Nephron (organoid): ENCODE results near the gene ARHGEF28.

Source experiments
- H3K27ac Mint-ChIP-seq, 3 experiments: 2 replicates each; pipeline ENCODE4 v1.8.0; 2020; ENCODE audit warnings: mixed read lengths in 3 of 3, mild to moderate bottlenecking in 2 of 3, moderate library complexity in 1 of 3
- H3K27me3 Mint-ChIP-seq: 2 replicates; pipeline ENCODE4 v1.8.0; 2021; ENCODE audit warnings: low read depth, mild to moderate bottlenecking, moderate library complexity, mixed read lengths
- H3K36me3 Mint-ChIP-seq: 2 replicates; pipeline ENCODE4 v1.8.0; 2020; ENCODE audit warnings: low read depth, mixed read lengths
- H3K4me1 Mint-ChIP-seq: 2 replicates; pipeline ENCODE4 v1.8.0; 2020; ENCODE audit warnings: mixed read lengths
- H3K4me3 Mint-ChIP-seq, 3 experiments: 2 replicates each; pipeline ENCODE4 v1.8.0; 2020; ENCODE audit warnings: mild to moderate bottlenecking in 3 of 3, mixed read lengths in 3 of 3, moderate library complexity in 2 of 3
- H3K9me3 Mint-ChIP-seq: 2 replicates; pipeline ENCODE4 v1.8.0; 2020; ENCODE audit warnings: mixed read lengths
- TF ChIP-seq, protein P1 (sequence below), 3 experiments: fragments of 200-600 bp; sonication (generic); IDR thresholded peaks; one replicate each; pipeline ENCODE4 v1.5.0; 2021; ENCODE audit warnings: antibody characterized with exemption in 3 of 3; ENCODE audit not compliant: unreplicated experiment in 3 of 3

Gene ARHGEF28

GRCh38 chr5:73615947-73616346 is 10.0 kb upstream of the ARHGEF28 start:
- Mint-ChIP-seq H3K27me3 (no peaks in the 10 kb centered on the region), H3K4me3 (no peak overlapping the region), H3K9me3 (no peaks in the 10 kb centered on the region), H3K27ac (no peak overlapping the region), H3K4me1 (peaks cover 10% of the 10 kb centered on the region), H3K36me3 (no peaks in the 10 kb centered on the region)
- TF ChIP-seq, protein P1, sequence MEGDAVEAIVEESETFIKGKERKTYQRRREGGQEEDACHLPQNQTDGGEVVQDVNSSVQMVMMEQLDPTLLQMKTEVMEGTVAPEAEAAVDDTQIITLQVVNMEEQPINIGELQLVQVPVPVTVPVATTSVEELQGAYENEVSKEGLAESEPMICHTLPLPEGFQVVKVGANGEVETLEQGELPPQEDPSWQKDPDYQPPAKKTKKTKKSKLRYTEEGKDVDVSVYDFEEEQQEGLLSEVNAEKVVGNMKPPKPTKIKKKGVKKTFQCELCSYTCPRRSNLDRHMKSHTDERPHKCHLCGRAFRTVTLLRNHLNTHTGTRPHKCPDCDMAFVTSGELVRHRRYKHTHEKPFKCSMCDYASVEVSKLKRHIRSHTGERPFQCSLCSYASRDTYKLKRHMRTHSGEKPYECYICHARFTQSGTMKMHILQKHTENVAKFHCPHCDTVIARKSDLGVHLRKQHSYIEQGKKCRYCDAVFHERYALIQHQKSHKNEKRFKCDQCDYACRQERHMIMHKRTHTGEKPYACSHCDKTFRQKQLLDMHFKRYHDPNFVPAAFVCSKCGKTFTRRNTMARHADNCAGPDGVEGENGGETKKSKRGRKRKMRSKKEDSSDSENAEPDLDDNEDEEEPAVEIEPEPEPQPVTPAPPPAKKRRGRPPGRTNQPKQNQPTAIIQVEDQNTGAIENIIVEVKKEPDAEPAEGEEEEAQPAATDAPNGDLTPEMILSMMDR (IDR thresholded peaks at IDR 0.05; ENCODE audit: unreplicated experiment in 3 of 3): no peak

- no peaks in the 10 kb centered on the region for H3K36me3 Mint-ChIP-seq
- peaks cover 4% of the 10 kb centered on the region for H3K27me3 Mint-ChIP-seq
- H3K4me3 Mint-ChIP-seq: no peak overlapping the region
- H3K4me1 Mint-ChIP-seq: peaks cover 10% of the 10 kb centered on the region
- TF ChIP-seq, protein P1 (IDR thresholded peaks at IDR 0.05; ENCODE audit: unreplicated experiment in 3 of 3): no peak
- no peaks in the 10 kb centered on the region for H3K9me3 Mint-ChIP-seq
- H3K27ac Mint-ChIP-seq: no peak overlapping the region
These were observed 8.3 kb upstream of the ARHGEF28 start for GRCh38 chr5:73617510-73618279.

- TF ChIP-seq, protein P1 (IDR thresholded peaks at IDR 0.05; ENCODE audit: unreplicated experiment in 3 of 3): no peak
- H3K9me3 Mint-ChIP-seq: no peaks in the 10 kb centered on the region
- no peak overlapping the region for H3K4me3 Mint-ChIP-seq
- H3K27ac Mint-ChIP-seq: no peak overlapping the region
- H3K36me3 Mint-ChIP-seq: no peaks in the 10 kb centered on the region
- H3K4me1 Mint-ChIP-seq: peaks cover 10% of the 10 kb centered on the region
- peaks cover 16% of the 10 kb centered on the region for H3K27me3 Mint-ChIP-seq
These were observed 6.2 kb upstream of the ARHGEF28 start for GRCh38 chr5:73619606-73620333.

DNA sequence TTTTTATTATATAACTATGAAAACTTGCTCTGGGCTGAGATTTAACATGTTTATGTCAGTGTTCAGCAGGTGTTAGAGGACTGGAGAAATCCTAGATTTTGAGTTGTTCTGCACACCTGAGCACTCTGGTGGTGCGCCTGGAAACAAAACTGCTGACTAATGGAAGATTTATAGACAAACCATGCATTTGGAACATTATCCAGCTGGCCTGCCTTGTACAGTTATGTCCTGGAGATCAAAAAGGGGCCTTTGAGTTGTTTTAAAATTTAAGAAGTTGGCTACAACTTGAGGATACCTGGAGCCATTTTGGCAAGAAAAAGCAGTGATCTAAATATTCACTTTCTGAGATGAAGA is 5.7 kb upstream of the ARHGEF28 start:
- Mint-ChIP-seq H3K4me1 (peaks cover 12% of the 10 kb centered on the region), H3K9me3 (no peaks in the 10 kb centered on the region), H3K27me3 (peaks cover 18% of the 10 kb centered on the region), H3K36me3 (no peaks in the 10 kb centered on the region), H3K27ac (no peak overlapping the region), H3K4me3 (no peak overlapping the region)
- TF ChIP-seq, protein P1 (IDR thresholded peaks at IDR 0.05; ENCODE audit: unreplicated experiment in 3 of 3): no peak

- peaks cover 14% of the 10 kb centered on the region for H3K4me1 Mint-ChIP-seq
- peaks cover 38% of the 10 kb centered on the region for H3K27me3 Mint-ChIP-seq
- H3K27ac Mint-ChIP-seq: no peak overlapping the region
- H3K9me3 Mint-ChIP-seq: no peaks in the 10 kb centered on the region
- H3K4me3 Mint-ChIP-seq: no peak overlapping the region
- H3K36me3 Mint-ChIP-seq: no peaks in the 10 kb centered on the region
- TF ChIP-seq, protein P1 (IDR thresholded peaks at IDR 0.05; ENCODE audit: unreplicated experiment in 3 of 3): no peak
These were observed 2.9 kb upstream of the ARHGEF28 start for GRCh38 chr5:73623060-73623459.
